GM12878 (cell line): ENCODE measurements around the gene ZWILCH. TPM values are rescaled to one million over a fixed set of nuclear protein-coding genes. Genes with fewer than 3 reads are reported as not detected.

Experiments used
- ATAC-seq: fragments of 200-7000 bp; cut with Tn5 transposase; 3 replicates; pipeline ENCODE4 v1.9.1; 2020; ENCODE audit warnings: mild to moderate bottlenecking, moderate library complexity
- BruUV-seq: library from RNA; stranded (reverse); fragments of 400-500 nt; replicated peaks from 2 replicates; lab custom pipeline; 2021; lab: Mats Ljungman, UMichigan
- CTCF ChIA-PET: fragments of 300-600 bp; sonication (Branson Sonifier 250); formaldehyde crosslinking; extraction: SDS; loops from one replicate; lab custom pipeline; 2021; ENCODE audit warnings: inconsistent platforms; lab: Yijun Ruan, JAX
- POLR2A ChIA-PET: fragments of 350-600 bp; formaldehyde crosslinking; extraction: SDS; loops from one replicate; lab custom pipeline; 2021; ENCODE audit warnings: inconsistent platforms; lab: Charles Lee
- RAD21 ChIA-PET: fragments of 300-600 bp; sonication (Branson Sonifier 250); formaldehyde crosslinking; loops from one replicate; lab custom pipeline; 2023; ENCODE audit warnings: antibody characterized with exemption; ENCODE audit not compliant: unreplicated experiment; lab: Charles Lee
- SMC1A ChIA-PET: fragments of 300-600 bp; sonication (Branson Sonifier 250); formaldehyde crosslinking; loops from one replicate; lab custom pipeline; 2023; ENCODE audit not compliant: unreplicated experiment, uncharacterized antibody; lab: Charles Lee
- DNase-seq: peaks from one replicate; pipeline ENCODE4 v3.0.0-alpha.2; 2011; ENCODE audit warnings: low read depth, low spot score
- FAIRE-seq: peaks from 3 replicates; lab custom pipeline; 2011; peaks lifted over from hg19 to GRCh38; lab: Jason Lieb, UNC
- H2AFZ ChIP-seq: 2 replicates; pipeline ENCODE4 v1.6.0; 2011; ENCODE audit warnings: low read depth, low read length, control low read depth; ENCODE audit not compliant: control insufficient read depth
- H3K27ac ChIP-seq: 2 replicates; pipeline ENCODE4 v1.5.1; 2011; ENCODE audit warnings: control low read depth; ENCODE audit not compliant: control insufficient read depth, insufficient read depth
- H3K27me3 ChIP-seq, 2 experiments: replicated peaks in 1 of 2; 2 replicates each; pipeline versions ENCODE4 v1.6.0 to v1.6.1; 2011; ENCODE audit warnings: low read length in 1 of 2; ENCODE audit not compliant: control insufficient read depth in 2 of 2, insufficient read depth in 2 of 2
- H3K36me3 ChIP-seq, 2 experiments: 2 replicates each; pipeline ENCODE4 v1.5.1; 2011; ENCODE audit warnings: low read length in 1 of 2; ENCODE audit not compliant: control insufficient read depth in 2 of 2, insufficient read depth in 2 of 2
- H3K4me1 ChIP-seq: 2 replicates; pipeline ENCODE4 v1.6.1; 2011; ENCODE audit warnings: mild to moderate bottlenecking, low read length, moderate library complexity, mixed read lengths; ENCODE audit not compliant: control insufficient read depth, insufficient read depth
- H3K4me2 ChIP-seq: 2 replicates; pipeline ENCODE4 v1.6.0; 2011; ENCODE audit warnings: control low read depth; ENCODE audit not compliant: control insufficient read depth, insufficient read depth
- H3K4me3 ChIP-seq: fragments of 200-600 bp; sonication (generic); 2 replicates; pipeline ENCODE4 v1.5.1; 2016
- H3K79me2 ChIP-seq: 2 replicates; pipeline ENCODE4 v1.6.0; 2011; ENCODE audit warnings: low read length; ENCODE audit not compliant: control insufficient read depth, insufficient read depth
- H3K9ac ChIP-seq: 2 replicates; pipeline ENCODE4 v1.8.0; 2011; ENCODE audit warnings: low read length, control low read depth, mixed read lengths; ENCODE audit not compliant: control insufficient read depth, insufficient read depth
- H3K9me3 ChIP-seq: replicated peaks from 3 replicates; pipeline ENCODE4 v1.5.1; 2011; ENCODE audit warnings: mild to moderate bottlenecking, low read length; ENCODE audit not compliant: control insufficient read depth, insufficient read depth
- H4K20me1 ChIP-seq: 2 replicates; pipeline ENCODE4 v1.6.0; 2011; ENCODE audit not compliant: control insufficient read depth, insufficient read depth
- BCLAF1 ChIP-seq: fragments of 450-650 bp; IDR thresholded peaks from 2 replicates; pipeline ENCODE4 v1.6.1; 2017; ENCODE audit warnings: antibody characterized with exemption, mild to moderate bottlenecking, moderate library complexity
- CREM ChIP-seq: IDR thresholded peaks from 2 replicates; pipeline ENCODE4 v1.6.1; 2014; ENCODE audit warnings: antibody characterized with exemption, low read depth
- E2F4 ChIP-seq: IDR thresholded peaks from 2 replicates; pipeline ENCODE4 v1.6.1; 2012; ENCODE audit warnings: low read depth, low read length, improper control_type of control experiment
- MEF2B ChIP-seq: fragments of 450-650 bp; IDR thresholded peaks from 2 replicates; pipeline ENCODE4 v1.6.1; 2018; ENCODE audit warnings: mild to moderate bottlenecking, moderate library complexity; ENCODE audit not compliant: partially characterized antibody, poor library complexity, severe bottlenecking
- MXI1 ChIP-seq: fragments of 150-350 bp; IDR thresholded peaks from 2 replicates; pipeline ENCODE4 v1.6.1; 2011; ENCODE audit warnings: low read depth, mild to moderate bottlenecking, inconsistent platforms, low read length, improper control_type of control experiment
- MYB ChIP-seq: fragments of 150-350 bp; IDR thresholded peaks from 2 replicates; pipeline ENCODE4 v1.6.1; 2014; ENCODE audit warnings: mild to moderate bottlenecking, low read depth, low read length, borderline replicate concordance
- NR2C2 ChIP-seq: IDR thresholded peaks from 2 replicates; pipeline ENCODE4 v1.6.1; 2011; ENCODE audit warnings: borderline replicate concordance, low read depth; ENCODE audit not compliant: control insufficient read depth, insufficient read length
- RCOR1 ChIP-seq: conservative IDR thresholded peaks from 2 replicates; pipeline ENCODE4 v1.6.1; 2012; ENCODE audit warnings: low read depth, low read length, improper control_type of control experiment
- RELA ChIP-seq: fragments of 450-650 bp; IDR thresholded peaks from 2 replicates; pipeline ENCODE4 v1.8.0; 2014; ENCODE audit warnings: borderline replicate concordance; ENCODE audit not compliant: partially characterized antibody
- SMC3 ChIP-seq: IDR thresholded peaks from 2 replicates; pipeline ENCODE4 v1.6.1; 2011; ENCODE audit warnings: low read length, improper control_type of control experiment, borderline replicate concordance
- SP1 ChIP-seq: IDR thresholded peaks from one replicate; pipeline ENCODE4 v1.6.1; 2011; ENCODE audit warnings: low read depth, low read length
- YBX1 ChIP-seq: fragments of 450-650 bp; IDR thresholded peaks from 2 replicates; pipeline ENCODE4 v1.6.1; 2016; ENCODE audit warnings: antibody characterized with exemption
- ZNF24 ChIP-seq: fragments of 450-650 bp; IDR thresholded peaks from 2 replicates; pipeline ENCODE4 v1.6.1; 2017; ENCODE audit warnings: antibody characterized with exemption, mild to moderate bottlenecking
- ZNF622 ChIP-seq: fragments of 450-650 bp; IDR thresholded peaks from 2 replicates; pipeline ENCODE4 v1.6.1; 2017; ENCODE audit warnings: mild to moderate bottlenecking, inconsistent platforms
- whole genome bisulfite sequencing: methylation state at CpG from one replicate; pipeline ENCODE4 v1.1.6; 2016; ENCODE audit warnings: low lambda C conversion rate; ENCODE audit not compliant: insufficient replicate concordance, insufficient coverage; ENCODE audit errors: missing lambda C conversion rate; 5-methylcytosine and 5-hydroxymethylcytosine counted together
- in situ Hi-C: fragments of 300-500 bp; cut with MboI; formaldehyde crosslinking; loops from 9 replicates; pipeline ENCODE4 v1.14.3; 2018; ENCODE audit warnings: mixed read lengths
- intact Hi-C: fragments of 100-400 bp; cut with micrococcal nuclease; formaldehyde crosslinking; loops from one replicate; pipeline ENCODE4 v1.14.2; 2022; ENCODE audit not compliant: unreplicated experiment
- polyA plus RNA-seq, 11 experiments: library from polyadenylated mRNA; depleted of rRNA in 4 of 11; unstranded in 6 of 11; stranded (reverse) in 5 of 11; fragments of >200 nt; fragmentation: Nextera tagmentation in 4 of 11; fragmentation: Illumina TruSeq in 1 of 11; extraction: Ambion mirVana in 4 of 11; extraction: Trizol in 1 of 11; gene quantifications; 1 replicate in 1 of 11; 2 replicates in 10 of 11; pipeline versions ENCODE4 v1.2.1 to v1.2.3, GENCODE V29; 2011 to 2016; ENCODE audit warnings: inconsistent platforms in 2 of 11, missing spikeins in 2 of 11, low read depth in 1 of 11
- total RNA-seq, 4 experiments: library from RNA; depleted of rRNA in 3 of 4; stranded (reverse); fragments of >200 nt in 3 of 4; fragmentation: Illumina TruSeq in 1 of 4; extraction: Trizol in 1 of 4; gene quantifications; 2 replicates each; pipeline versions ENCODE4 v1.2.1 to v1.2.3, GENCODE V29; 2013 to 2021
- TF ChIP-seq, protein P1 (sequence below): fragments of 450-650 bp; IDR thresholded peaks from 2 replicates; pipeline ENCODE4 v1.6.1; 2014; ENCODE audit warnings: mild to moderate bottlenecking
- TF ChIP-seq, protein P2 (sequence below): IDR thresholded peaks from 2 replicates; pipeline ENCODE4 v1.6.1; 2012; ENCODE audit warnings: low read depth, low read length, improper control_type of control experiment
- TF ChIP-seq, protein P3 (sequence below): fragments of 450-650 bp; IDR thresholded peaks from 2 replicates; pipeline ENCODE4 v1.6.1; 2017; ENCODE audit warnings: mild to moderate bottlenecking

Gene ZWILCH
- total and polyA plus RNA-seq, 10 of the 15 experiments (the other 5 are each of a cell fraction or from before 2014, with no cell fraction given): 15.6 to 73.9 (median 32.4) TPM

DNA sequence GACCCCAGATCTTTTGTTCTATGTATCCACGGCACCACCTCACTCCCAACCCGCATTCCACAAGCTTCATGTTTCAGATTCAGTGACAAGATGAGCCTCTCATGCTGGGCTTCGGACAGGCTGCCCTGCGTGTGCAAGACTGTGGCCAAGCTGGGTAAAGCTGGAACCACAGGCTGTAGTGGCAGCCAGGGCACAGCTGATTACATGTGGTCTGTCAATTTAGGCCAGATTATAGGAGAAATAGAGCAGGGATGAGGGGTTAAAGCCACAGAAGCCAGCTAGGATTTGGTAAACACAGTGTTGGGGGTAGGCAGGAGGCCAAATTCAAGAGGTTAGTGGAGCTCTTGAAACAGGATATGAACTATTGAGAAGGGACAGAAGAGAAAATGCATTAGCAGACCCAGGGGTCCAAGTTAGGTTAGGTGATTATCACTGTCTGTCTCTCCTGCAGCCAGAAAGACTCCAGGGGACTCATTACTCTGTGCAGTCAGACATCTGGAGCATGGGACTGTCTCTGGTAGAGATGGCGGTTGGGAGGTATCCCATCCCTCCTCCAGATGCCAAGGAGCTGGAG lies 20.5 kb upstream of the ZWILCH start (continued):
- TF ChIP-seq BCLAF1: no peak
- TF ChIP-seq RELA: no peak
- no peak for TF ChIP-seq RCOR1
- no peak for TF ChIP-seq SMC3
- TF ChIP-seq YBX1: no peak

GRCh38 chr15:66486887-66487286 lies 18.2 kb upstream of the ZWILCH start:
- in situ Hi-C loops (no loop called here), intact Hi-C loops (no loop called here)
- ChIA-PET POLR2A (no interaction called here), SMC1A (no interaction called here), CTCF (no interaction called here), RAD21 (no interaction called here)
- Histone ChIP-seq H3K9me3 (no peaks in the 10 kb centered on the region), H3K9ac (no peak overlapping the region), H2AFZ (no peak overlapping the region), H3K4me1 (no peaks in the 10 kb centered on the region), H4K20me1 (no peaks in the 10 kb centered on the region), H3K36me3 (peaks cover 40 to 42% of the 10 kb centered on the region in 2 experiments), H3K27me3 (no peaks in the 10 kb centered on the region), H3K4me3 (no peak overlapping the region), H3K4me2 (no peak overlapping the region), H3K27ac (no peak overlapping the region), H3K79me2 (no peaks in the 10 kb centered on the region)
- 98% methylated on average over 3 of the region's 3 CpGs for WGBS
- DNase-seq (no peak), ATAC-seq (no peak), FAIRE-seq (no peak)
- BruUV-seq: no TSS peak
- TF ChIP-seq, protein P1, sequence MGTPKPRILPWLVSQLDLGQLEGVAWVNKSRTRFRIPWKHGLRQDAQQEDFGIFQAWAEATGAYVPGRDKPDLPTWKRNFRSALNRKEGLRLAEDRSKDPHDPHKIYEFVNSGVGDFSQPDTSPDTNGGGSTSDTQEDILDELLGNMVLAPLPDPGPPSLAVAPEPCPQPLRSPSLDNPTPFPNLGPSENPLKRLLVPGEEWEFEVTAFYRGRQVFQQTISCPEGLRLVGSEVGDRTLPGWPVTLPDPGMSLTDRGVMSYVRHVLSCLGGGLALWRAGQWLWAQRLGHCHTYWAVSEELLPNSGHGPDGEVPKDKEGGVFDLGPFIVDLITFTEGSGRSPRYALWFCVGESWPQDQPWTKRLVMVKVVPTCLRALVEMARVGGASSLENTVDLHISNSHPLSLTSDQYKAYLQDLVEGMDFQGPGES: no peak
- TF ChIP-seq, protein P2, sequence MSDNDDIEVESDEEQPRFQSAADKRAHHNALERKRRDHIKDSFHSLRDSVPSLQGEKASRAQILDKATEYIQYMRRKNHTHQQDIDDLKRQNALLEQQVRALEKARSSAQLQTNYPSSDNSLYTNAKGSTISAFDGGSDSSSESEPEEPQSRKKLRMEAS: no peak
- TF ChIP-seq CREM: no peak
- TF ChIP-seq E2F4: no peak
- TF ChIP-seq MYB: no peak
- no peak for TF ChIP-seq MXI1
- no peak for TF ChIP-seq NR2C2
- no peak for TF ChIP-seq MEF2B
- TF ChIP-seq SP1: no peak
- TF ChIP-seq ZNF24: no peak
- TF ChIP-seq, protein P3, sequence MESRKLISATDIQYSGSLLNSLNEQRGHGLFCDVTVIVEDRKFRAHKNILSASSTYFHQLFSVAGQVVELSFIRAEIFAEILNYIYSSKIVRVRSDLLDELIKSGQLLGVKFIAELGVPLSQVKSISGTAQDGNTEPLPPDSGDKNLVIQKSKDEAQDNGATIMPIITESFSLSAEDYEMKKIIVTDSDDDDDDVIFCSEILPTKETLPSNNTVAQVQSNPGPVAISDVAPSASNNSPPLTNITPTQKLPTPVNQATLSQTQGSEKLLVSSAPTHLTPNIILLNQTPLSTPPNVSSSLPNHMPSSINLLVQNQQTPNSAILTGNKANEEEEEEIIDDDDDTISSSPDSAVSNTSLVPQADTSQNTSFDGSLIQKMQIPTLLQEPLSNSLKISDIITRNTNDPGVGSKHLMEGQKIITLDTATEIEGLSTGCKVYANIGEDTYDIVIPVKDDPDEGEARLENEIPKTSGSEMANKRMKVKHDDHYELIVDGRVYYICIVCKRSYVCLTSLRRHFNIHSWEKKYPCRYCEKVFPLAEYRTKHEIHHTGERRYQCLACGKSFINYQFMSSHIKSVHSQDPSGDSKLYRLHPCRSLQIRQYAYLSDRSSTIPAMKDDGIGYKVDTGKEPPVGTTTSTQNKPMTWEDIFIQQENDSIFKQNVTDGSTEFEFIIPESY: no peak
- TF ChIP-seq ZNF622: no peak
